GM18511 (cell line): ENCODE results near the gene RSPO1.

Experiments
- ATAC-seq: cut with Tn5 transposase; IDR thresholded peaks from one replicate; pipeline ENCODE4 v1.9.1; 2021; ENCODE audit warnings: mild to moderate bottlenecking, moderate library complexity; ENCODE audit not compliant: unreplicated experiment

Gene RSPO1

DNA sequence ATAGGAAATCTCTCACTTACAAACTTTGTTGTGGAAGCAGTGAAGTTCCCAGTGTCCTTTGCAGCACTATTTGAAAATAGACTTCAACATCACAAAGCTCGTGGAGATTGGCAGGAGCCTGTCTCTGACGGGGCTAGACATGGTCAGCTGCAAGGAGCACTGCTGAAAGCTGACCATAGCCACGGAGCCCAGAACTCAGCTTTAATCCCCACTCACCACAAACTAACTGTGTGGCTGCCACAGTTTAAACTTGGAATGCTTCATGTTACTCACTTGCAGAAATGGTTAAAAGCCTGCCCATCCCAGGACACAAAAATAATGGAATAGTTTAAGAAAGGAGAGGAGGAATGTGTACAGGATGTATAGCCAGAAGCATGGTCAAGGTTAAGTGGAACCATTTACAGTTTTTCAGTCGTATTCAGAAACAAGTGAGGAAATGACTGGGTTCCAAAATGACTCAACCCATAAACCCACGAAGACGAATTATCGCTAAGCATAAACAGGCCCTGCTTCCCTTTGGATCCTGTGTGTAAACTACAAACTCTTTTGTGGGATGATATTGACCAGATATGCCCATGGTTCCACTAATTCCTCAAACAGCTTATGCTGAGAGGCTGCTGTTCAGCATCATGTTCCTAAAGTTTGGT is 59.7 kb downstream of the RSPO1 start:
- ATAC-seq, result no peak

DNA sequence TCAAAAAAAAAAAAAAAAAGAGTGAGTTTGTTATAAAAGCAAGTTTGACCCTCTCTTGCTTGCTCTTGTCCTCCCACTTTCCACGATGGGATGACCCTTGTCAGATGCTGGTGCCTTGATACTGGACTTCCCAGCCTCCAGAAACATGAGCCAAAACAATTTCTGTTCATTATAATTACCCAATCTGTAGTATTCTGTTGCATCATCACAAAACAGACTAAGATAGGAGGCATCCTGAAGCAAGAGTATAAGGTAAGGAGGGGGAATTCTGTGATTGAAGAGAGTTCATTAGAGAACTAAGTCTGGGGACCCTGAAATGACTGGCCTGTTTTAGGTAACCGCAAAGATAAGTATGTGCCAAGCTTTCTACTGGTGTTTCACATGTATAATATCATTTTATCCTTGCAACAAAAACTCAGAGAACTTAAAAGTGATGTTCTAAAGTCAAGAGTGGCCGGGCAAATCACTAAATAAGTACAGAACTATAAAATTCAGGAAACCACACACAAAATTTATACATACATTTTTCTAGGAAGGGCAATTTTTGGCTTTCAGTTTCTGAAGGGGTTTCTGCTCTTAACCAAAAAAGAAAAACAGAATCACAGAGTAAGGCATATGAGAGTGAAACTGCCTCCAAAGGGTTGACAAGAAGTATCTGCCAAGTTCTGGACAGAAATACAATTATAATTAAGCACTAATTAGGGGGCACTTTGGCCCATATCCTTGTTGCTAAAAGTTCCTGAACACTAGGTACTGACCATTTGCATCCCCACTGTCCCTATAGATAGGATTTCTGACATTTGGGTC is 64.0 kb downstream of the RSPO1 start:
- ATAC-seq, result no peak

DNA sequence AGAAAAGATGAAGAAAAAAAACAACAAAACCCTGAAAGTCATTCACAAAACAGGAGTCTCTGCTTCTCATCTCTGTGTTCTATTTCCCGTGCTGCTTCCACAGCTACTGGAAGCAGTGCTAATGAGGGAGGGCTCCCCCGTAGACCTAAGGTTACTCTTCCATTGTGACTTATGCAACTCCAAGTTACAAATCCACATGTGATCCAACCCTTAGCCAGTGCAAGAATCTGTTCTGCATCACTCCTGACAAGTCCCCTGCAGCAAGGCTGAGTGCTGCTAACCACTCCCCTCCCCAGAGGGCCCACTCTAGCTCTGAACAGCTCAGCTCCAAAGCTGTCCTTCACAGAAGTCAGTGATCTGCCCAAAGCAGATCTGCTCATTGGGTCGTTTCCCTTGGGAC is 67.7 kb downstream of the RSPO1 start:
- ATAC-seq, result no peak

DNA sequence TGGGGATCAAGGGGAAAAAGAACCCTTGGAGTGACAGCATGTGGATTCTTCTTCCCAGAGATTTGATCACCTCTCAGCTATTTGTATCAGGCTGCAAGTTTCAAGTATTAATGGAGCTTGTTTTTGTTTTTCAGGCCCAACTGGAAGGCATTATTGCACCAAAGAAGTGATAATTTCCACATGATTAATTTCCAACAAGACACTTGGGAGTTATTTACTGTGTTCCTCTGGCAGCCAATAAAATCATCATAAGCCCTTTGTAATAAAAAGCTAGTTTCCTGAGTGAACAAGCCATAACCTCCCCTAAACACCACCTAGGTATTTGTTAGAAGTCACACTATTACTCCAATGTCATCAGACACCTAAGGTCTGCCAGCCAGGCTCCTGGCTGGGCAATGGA is 69.8 kb downstream of the RSPO1 start:
- ATAC-seq, result no peak

DNA sequence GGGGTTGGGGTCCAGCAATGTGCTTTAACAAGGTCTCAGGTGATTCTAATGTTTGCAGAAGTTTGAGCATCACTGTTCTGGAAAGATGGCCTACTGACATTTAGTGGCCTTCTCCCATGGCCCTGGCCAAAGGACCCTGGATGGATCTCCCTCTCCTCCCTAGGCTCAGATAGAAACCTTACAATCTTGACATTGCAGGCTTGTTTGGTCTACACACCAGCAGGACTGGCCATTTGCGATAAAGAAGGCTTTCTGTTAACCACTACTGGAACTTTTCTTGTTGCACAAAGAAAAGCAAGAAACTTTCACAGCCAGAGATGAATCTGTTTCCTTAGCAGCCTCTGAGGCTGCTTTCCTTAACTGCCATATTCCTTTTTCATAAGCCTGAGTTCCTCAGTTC is 71.7 kb downstream of the RSPO1 start:
- ATAC-seq, result no peak
